Fibroblast of lung (primary cell): ENCODE data around the gene FANCE. TPM values are rescaled to one million over a fixed set of nuclear protein-coding genes. Genes with fewer than 3 reads are reported as not detected.

Source experiments
- DNase-seq, 2 donors: peaks; one replicate each; pipeline versions ENCODE4 v3.0.0 to v3.0.0-alpha.2; 2010; ENCODE audit warnings: low read depth in 2 of 2
- H2AFZ ChIP-seq: 2 replicates; pipeline ENCODE4 v1.5.1; 2012; ENCODE audit warnings: low read length, control low read depth, inconsistent platforms
- H3K27ac ChIP-seq: 2 replicates; pipeline ENCODE4 v1.5.1; 2011; ENCODE audit warnings: low read length, control low read depth; ENCODE audit not compliant: insufficient read depth
- H3K27me3 ChIP-seq: 2 replicates; pipeline ENCODE4 v1.5.1; 2011; ENCODE audit warnings: mild to moderate bottlenecking, low read length; ENCODE audit not compliant: control insufficient read depth, insufficient read depth
- H3K36me3 ChIP-seq: 2 replicates; pipeline ENCODE4 v1.5.1; 2011; ENCODE audit warnings: low read length; ENCODE audit not compliant: control insufficient read depth, insufficient read depth
- H3K4me1 ChIP-seq: 2 replicates; pipeline ENCODE4 v1.5.1; 2011; ENCODE audit warnings: low read length; ENCODE audit not compliant: control insufficient read depth, insufficient read depth; ENCODE audit errors: extremely low read depth
- H3K4me2 ChIP-seq: 2 replicates; pipeline ENCODE4 v1.5.1; 2011; ENCODE audit warnings: low read length, control low read depth; ENCODE audit not compliant: insufficient read depth; ENCODE audit errors: extremely low read depth
- H3K4me3 ChIP-seq, 4 experiments: fragments of 200-600 bp in 1 of 4; sonication (generic) in 1 of 4; replicated peaks in 1 of 4; 2 replicates each; pipeline ENCODE4 v1.5.1; 2011 to 2016; ENCODE audit warnings: low read length in 4 of 4, low read depth in 3 of 4, mild to moderate bottlenecking in 3 of 4, control low read depth in 2 of 4, inconsistent platforms in 1 of 4, mixed read lengths in 1 of 4; ENCODE audit not compliant: insufficient read depth in 1 of 4; ENCODE audit errors: control extremely low read depth in 1 of 4
- H3K79me2 ChIP-seq: 2 replicates; pipeline ENCODE4 v1.5.1; 2012; ENCODE audit warnings: mild to moderate bottlenecking, low read length, inconsistent platforms; ENCODE audit not compliant: control insufficient read depth, insufficient read depth
- H3K9ac ChIP-seq: 2 replicates; pipeline ENCODE4 v1.5.1; 2011; ENCODE audit warnings: mild to moderate bottlenecking, low read length, control low read depth; ENCODE audit not compliant: insufficient read depth
- H3K9me3 ChIP-seq: 2 replicates; pipeline ENCODE4 v1.5.1; 2012; ENCODE audit warnings: low read depth, low read length; ENCODE audit not compliant: control insufficient read depth, insufficient read depth
- H4K20me1 ChIP-seq: 2 replicates; pipeline ENCODE4 v1.5.1; 2011; ENCODE audit warnings: low read length; ENCODE audit not compliant: control insufficient read depth, insufficient read depth; ENCODE audit errors: extremely low read depth
- CTCF ChIP-seq, 2 donors: IDR thresholded peaks in 1 of 2; conservative IDR thresholded peaks in 1 of 2; 1 replicate in 1 of 2; 2 replicates in 1 of 2; pipeline ENCODE4 v1.5.1; 2011 to 2012; ENCODE audit warnings: low read length in 2 of 2, control low read depth in 1 of 2, inconsistent platforms in 1 of 2, low read depth in 1 of 2, mild to moderate bottlenecking in 1 of 2
- EZH2 ChIP-seq: IDR thresholded peaks from 2 replicates; pipeline ENCODE4 v1.5.1; 2012; ENCODE audit warnings: low read length, control low read depth, mild to moderate bottlenecking; ENCODE audit errors: missing control alignments
- polyA plus RNA-seq, 2 donors: library from polyadenylated mRNA; depleted of rRNA in 1 of 2; stranded (reverse) in 1 of 2; unstranded in 1 of 2; fragments of >200 nt; gene quantifications; 2 replicates each; pipeline ENCODE4 v1.2.1, GENCODE V29; 2011 to 2012; ENCODE audit warnings: missing spikeins in 1 of 2
- total RNA-seq: library from RNA; depleted of rRNA; stranded (reverse); fragments of >200 nt; gene quantifications from 2 replicates; pipeline ENCODE4 v1.2.1, GENCODE V29; 2014

The FANCE gene
- total and polyA plus RNA-seq, 2 donors (not counting 1 experiment from before 2014, with no cell fraction given), result 3.2 to 10.7 TPM

- Histone ChIP-seq H3K4me1 (no peaks in the 10 kb centered on the region), H3K9ac (no peak overlapping the region), H3K27me3 (peaks cover 28% of the 10 kb centered on the region), H4K20me1 (no peaks in the 10 kb centered on the region), H3K27ac (no peak overlapping the region), H2AFZ (no peak overlapping the region), H3K36me3 (no peaks in the 10 kb centered on the region), H3K79me2 (no peaks in the 10 kb centered on the region), H3K4me2 (no peak overlapping the region), H3K4me3 (no peak overlapping the region), H3K9me3 (no peaks in the 10 kb centered on the region)
- DNase-seq, result no peak
- no peak for TF ChIP-seq EZH2
- no peak for TF ChIP-seq CTCF (conservative IDR thresholded peaks at IDR 0.05 in 1 of 2, IDR thresholded peaks at IDR 0.05 in 1 of 2; ENCODE audit: low read depth in 1 of 2, low read length in 2 of 2)
Observed at GRCh38 chr6:35511562-35511941, 59.4 kb downstream of the FANCE start.

DNA sequence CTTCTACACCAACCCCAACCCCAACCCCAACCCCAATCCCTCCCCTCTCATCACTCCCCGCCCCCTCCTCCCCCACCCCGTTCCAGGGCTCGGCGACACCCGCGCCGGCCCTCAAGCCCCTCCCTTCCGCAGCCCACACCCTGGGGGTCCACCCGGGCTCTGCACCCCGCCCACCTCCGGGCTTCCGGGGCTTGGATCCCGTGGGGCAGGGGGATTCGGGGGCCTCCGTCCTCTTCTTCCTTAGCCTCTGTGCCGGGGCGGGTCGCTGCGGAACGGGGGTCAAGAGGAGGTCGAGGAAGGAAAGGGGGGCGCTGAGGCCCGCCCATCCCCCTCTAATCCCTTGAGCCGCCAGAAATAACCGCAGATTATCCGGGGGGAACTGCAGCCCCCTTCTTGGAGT lies 59.9 kb downstream of the FANCE start:
- no peak overlapping the region for H3K4me3 ChIP-seq

GRCh38 chr6:35512740-35513139 lies 60.6 kb downstream of the FANCE start, which contains the start of gene TULP1:
Gene TULP1 (minus strand): TSS chr6:35512896. CDS start chr6:35512858, 38 bp downstream.
- no peak within 1 kb of the TSS for H2AFZ ChIP-seq
- no peaks in the 10 kb centered on the region for H3K4me1 ChIP-seq
- no peaks in the 10 kb centered on the region for H3K9me3 ChIP-seq
- H3K4me2 ChIP-seq, result no peak within 1 kb of the TSS
- H3K36me3 ChIP-seq, result no peaks in the 10 kb centered on the region
- H3K27ac ChIP-seq, result no peak within 1 kb of the TSS
- no peak within 1 kb of the TSS for H3K9ac ChIP-seq
- peaks cover 28% of the 10 kb centered on the region for H3K27me3 ChIP-seq
- H3K79me2 ChIP-seq, result no peaks in the 10 kb centered on the region
- no peaks in the 10 kb centered on the region for H4K20me1 ChIP-seq
- DNase-seq, result no peak
- no peak within 1 kb of the TSS for H3K4me3 ChIP-seq
- TF ChIP-seq CTCF (conservative IDR thresholded peaks at IDR 0.05 in 1 of 2, IDR thresholded peaks at IDR 0.05 in 1 of 2; ENCODE audit: low read depth in 1 of 2, low read length in 2 of 2) (no peak), EZH2 (no peak)

More for the DNA sequence above, 59.9 kb downstream of the FANCE start:
- H3K27me3 ChIP-seq, result peaks cover 28% of the 10 kb centered on the region
- DNase-seq, result no peak
- H3K9ac ChIP-seq, result no peak overlapping the region
- H3K27ac ChIP-seq, result no peak overlapping the region
- H3K4me2 ChIP-seq, result no peak overlapping the region
- no peaks in the 10 kb centered on the region for H3K4me1 ChIP-seq
- H3K36me3 ChIP-seq, result no peaks in the 10 kb centered on the region
- H2AFZ ChIP-seq, result no peak overlapping the region
- TF ChIP-seq EZH2 (no peak), CTCF (conservative IDR thresholded peaks at IDR 0.05 in 1 of 2, IDR thresholded peaks at IDR 0.05 in 1 of 2; ENCODE audit: low read depth in 1 of 2, low read length in 2 of 2) (no peak)
- no peaks in the 10 kb centered on the region for H3K9me3 ChIP-seq
- H3K79me2 ChIP-seq, result no peaks in the 10 kb centered on the region
- H4K20me1 ChIP-seq, result no peaks in the 10 kb centered on the region
